ENCODE measurements around the gene PTGIS.

PTGIS gene

GRCh38 chr20:49540232-49540620, 27.7 kb downstream of the PTGIS start:
- Histone ChIP-seq H3K36me3 (no peaks in the 10 kb centered on the region), H3K9me3 (no peaks in the 10 kb centered on the region), H3K27me3 (no peaks in the 10 kb centered on the region), H3K4me3 (ENCODE audit: low read depth, low read length) (no peak overlapping the region), H3K4me1 (no peaks in the 10 kb centered on the region)
- no peak for DNase-seq
- TF ChIP-seq CTCF (IDR thresholded peaks at IDR 0.05; ENCODE audit: low read depth, low read length): no peak

- no peak overlapping the region for H3K4me3 ChIP-seq (ENCODE audit: low read depth, low read length)
- DNase-seq: no peak
- H3K36me3 ChIP-seq: no peaks in the 10 kb centered on the region
- H3K27me3 ChIP-seq: no peaks in the 10 kb centered on the region
- H3K9me3 ChIP-seq: no peaks in the 10 kb centered on the region
- no peak for TF ChIP-seq CTCF (IDR thresholded peaks at IDR 0.05; ENCODE audit: low read depth, low read length)
- H3K4me1 ChIP-seq: no peaks in the 10 kb centered on the region
Measured at GRCh38 chr20:49539481-49540231, 28.3 kb downstream of the PTGIS start.

- no peak for DNase-seq
- H3K4me1 ChIP-seq: no peaks in the 10 kb centered on the region
- no peak overlapping the region for H3K4me3 ChIP-seq (ENCODE audit: low read depth, low read length)
- TF ChIP-seq CTCF (IDR thresholded peaks at IDR 0.05; ENCODE audit: low read depth, low read length): no peak
- H3K36me3 ChIP-seq: no peaks in the 10 kb centered on the region
- H3K27me3 ChIP-seq: no peaks in the 10 kb centered on the region
- H3K9me3 ChIP-seq: no peaks in the 10 kb centered on the region
Measured at GRCh38 chr20:49538950-49539349, 29.0 kb downstream of the PTGIS start.

GRCh38 chr20:49534255-49534712, 33.7 kb downstream of the PTGIS start:
- no peaks in the 10 kb centered on the region for H3K27me3 ChIP-seq
- peak; percentile 88 for TF ChIP-seq CTCF (IDR thresholded peaks at IDR 0.05; ENCODE audit: low read depth, low read length)
- H3K4me3 ChIP-seq (ENCODE audit: low read depth, low read length): no peak overlapping the region
- H3K36me3 ChIP-seq: no peaks in the 10 kb centered on the region
- peak; percentile 80 for DNase-seq
- no peaks in the 10 kb centered on the region for H3K4me1 ChIP-seq
- H3K9me3 ChIP-seq: no peaks in the 10 kb centered on the region

- Histone ChIP-seq H3K27me3 (no peaks in the 10 kb centered on the region), H3K4me3 (ENCODE audit: low read depth, low read length) (no peak overlapping the region), H3K9me3 (no peaks in the 10 kb centered on the region), H3K4me1 (no peaks in the 10 kb centered on the region), H3K36me3 (no peaks in the 10 kb centered on the region)
- no peak for DNase-seq
- TF ChIP-seq CTCF (IDR thresholded peaks at IDR 0.05; ENCODE audit: low read depth, low read length): no peak
Measured at GRCh38 chr20:49532285-49532946, 35.5 kb downstream of the PTGIS start.

- H3K4me3 ChIP-seq (ENCODE audit: low read depth, low read length): no peak overlapping the region
- no peak for DNase-seq
- TF ChIP-seq CTCF (IDR thresholded peaks at IDR 0.05; ENCODE audit: low read depth, low read length): no peak
- H3K9me3 ChIP-seq: peaks cover 3% of the 10 kb centered on the region; the same call in 1 of the 2 replicates
- H3K36me3 ChIP-seq: no peaks in the 10 kb centered on the region
- no peaks in the 10 kb centered on the region for H3K4me1 ChIP-seq
- no peaks in the 10 kb centered on the region for H3K27me3 ChIP-seq
Measured at GRCh38 chr20:49529470-49529869, 38.5 kb downstream of the PTGIS start.

All from BE2C (cell line).